GM23338 (cell line): ENCODE data around the gene SIGLEC8. TPM values are rescaled to one million over a fixed set of nuclear protein-coding genes. Genes with fewer than 3 reads are reported as not detected.

Experiments used
- ATAC-seq: fragments of 200-7000 bp; cut with Tn5 transposase; 3 replicates; pipeline ENCODE4 v1.9.1; 2020
- DNase-seq: peaks from one replicate; pipeline ENCODE4 v3.0.0-alpha.2; 2015; ENCODE audit warnings: low spot score
- H2AFZ ChIP-seq: fragments of 200-600 bp; sonication (generic); 2 replicates; pipeline ENCODE4 v1.8.0; 2016; ENCODE audit warnings: antibody characterized with exemption, mild to moderate bottlenecking, moderate library complexity
- H3F3A ChIP-seq: fragments of 200-600 bp; sonication (generic); replicated peaks from 2 replicates; pipeline ENCODE4 v1.8.0; 2017; ENCODE audit warnings: antibody characterized with exemption, mixed run types, low read depth
- H3K27ac ChIP-seq: fragments of 200-600 bp; sonication (generic); 2 replicates; pipeline ENCODE4 v1.6.1; 2016; ENCODE audit warnings: low read depth
- H3K27me3 ChIP-seq: fragments of 200-600 bp; sonication (generic); 2 replicates; pipeline ENCODE4 v1.8.0; 2016; ENCODE audit warnings: mild to moderate bottlenecking, mixed run types, moderate library complexity; ENCODE audit not compliant: insufficient read depth
- H3K36me3 ChIP-seq: fragments of 200-600 bp; sonication (generic); 2 replicates; pipeline ENCODE4 v1.8.0; 2016; ENCODE audit warnings: mild to moderate bottlenecking; ENCODE audit not compliant: insufficient read depth
- H3K4me1 ChIP-seq: fragments of 200-600 bp; sonication (generic); 2 replicates; pipeline ENCODE4 v1.8.0; 2016; ENCODE audit warnings: mild to moderate bottlenecking, moderate library complexity; ENCODE audit not compliant: insufficient read depth
- H3K4me2 ChIP-seq: fragments of 200-600 bp; sonication (generic); 2 replicates; pipeline ENCODE4 v1.7.1; 2017; ENCODE audit warnings: mixed run types
- H3K4me3 ChIP-seq: fragments of 200-600 bp; sonication (generic); 2 replicates; pipeline ENCODE4 v1.6.1; 2016; ENCODE audit warnings: mixed run types
- H3K79me2 ChIP-seq: fragments of 200-600 bp; sonication (generic); replicated peaks from 2 replicates; pipeline ENCODE4 v1.8.0; 2017; ENCODE audit warnings: mild to moderate bottlenecking; ENCODE audit not compliant: insufficient read depth
- H3K9me2 ChIP-seq: fragments of 200-600 bp; sonication (generic); 2 replicates; pipeline ENCODE4 v1.8.0; 2017; ENCODE audit not compliant: insufficient read depth
- H4K20me1 ChIP-seq: fragments of 200-600 bp; sonication (generic); replicated peaks from 2 replicates; pipeline ENCODE4 v1.8.0; 2017; ENCODE audit warnings: mild to moderate bottlenecking; ENCODE audit not compliant: insufficient read depth
- H3K27ac Mint-ChIP-seq: 2 replicates; pipeline ENCODE4 v1.8.0; 2020; ENCODE audit warnings: inconsistent platforms, mild to moderate bottlenecking, moderate library complexity, mixed read lengths
- H3K27me3 Mint-ChIP-seq: 3 replicates; pipeline ENCODE4 v1.8.0; 2022; ENCODE audit warnings: low read depth, mild to moderate bottlenecking, moderate library complexity, mixed read lengths, inconsistent platforms; ENCODE audit not compliant: insufficient read depth, poor library complexity
- H3K36me3 Mint-ChIP-seq: 3 replicates; pipeline ENCODE4 v1.8.0; 2021; ENCODE audit warnings: low read depth, mild to moderate bottlenecking, inconsistent platforms, moderate library complexity, mixed read lengths
- H3K4me1 Mint-ChIP-seq: 3 replicates; pipeline ENCODE4 v1.8.0; 2020; ENCODE audit warnings: mild to moderate bottlenecking, inconsistent platforms, mixed read lengths
- H3K4me3 Mint-ChIP-seq: 3 replicates; pipeline ENCODE4 v1.8.0; 2021; ENCODE audit warnings: moderate library complexity, mild to moderate bottlenecking, inconsistent platforms, mixed read lengths
- H3K9me3 Mint-ChIP-seq: 3 replicates; pipeline ENCODE4 v1.8.0; 2020; ENCODE audit warnings: moderate library complexity, mild to moderate bottlenecking, inconsistent platforms, mixed read lengths
- EZH2phosphoT487 ChIP-seq: fragments of 200-600 bp; sonication (generic); IDR thresholded peaks from one replicate; pipeline ENCODE4 v1.8.1; 2018; ENCODE audit warnings: antibody characterized with exemption; ENCODE audit not compliant: unreplicated experiment
- JUNB ChIP-seq: IDR thresholded peaks from one replicate; pipeline ENCODE4 v1.6.1; 2016; ENCODE audit warnings: antibody characterized with exemption; ENCODE audit not compliant: unreplicated experiment
- ZNF331 ChIP-seq: fragments of 250-450 bp; sonication (Bioruptor Pico); IDR thresholded peaks from 2 replicates; pipeline ENCODE4 v1.5.0; 2020; ENCODE audit warnings: low read depth, mild to moderate bottlenecking, moderate library complexity
- polyA plus RNA-seq: library from polyadenylated mRNA; unstranded; fragments of >200 nt; fragmentation: Nextera tagmentation; extraction: Ambion mirVana; gene quantifications from 2 replicates; pipeline ENCODE4 v1.2.1, GENCODE V29; 2016
- total RNA-seq: library from RNA; depleted of rRNA; stranded (reverse); fragments of >200 nt; shearing (Covaris generic); gene quantifications from 2 replicates; pipeline ENCODE4 v1.2.3, GENCODE V29; 2014
- TF ChIP-seq, protein P1 (sequence below): IDR thresholded peaks from one replicate; pipeline ENCODE4 v1.6.1; 2018; ENCODE audit warnings: antibody characterized with exemption; ENCODE audit not compliant: unreplicated experiment
- TF ChIP-seq, protein P2 (sequence below): IDR thresholded peaks from 2 replicates; pipeline ENCODE4 v1.6.1; 2016; ENCODE audit warnings: antibody characterized with exemption
- TF ChIP-seq, protein P3 (sequence below): fragments of 250-450 bp; sonication (Bioruptor Pico); IDR thresholded peaks from 2 replicates; pipeline ENCODE4 v1.5.0; 2020; ENCODE audit warnings: mild to moderate bottlenecking, moderate library complexity

The SIGLEC8 gene
- total and polyA plus RNA-seq, 2 experiments from 2014 or later = not detected

GRCh38 chr19:51448411-51449016 is 9.7 kb downstream of the SIGLEC8 start:
- peaks cover 8% of the 10 kb centered on the region for H3K27me3 Mint-ChIP-seq
- Histone ChIP-seq H3K27me3 (no peaks in the 10 kb centered on the region), H3K27ac (no peak overlapping the region), H3K4me1 (no peaks in the 10 kb centered on the region), H3F3A (no peaks in the 10 kb centered on the region), H3K36me3 (no peaks in the 10 kb centered on the region), H3K9me2 (no peaks in the 10 kb centered on the region), H2AFZ (no peak overlapping the region), H4K20me1 (no peaks in the 10 kb centered on the region), H3K4me2 (no peak overlapping the region), H3K79me2 (no peaks in the 10 kb centered on the region), H3K4me3 (no peak overlapping the region)
- TF ChIP-seq JUNB = no peak
- TF ChIP-seq, protein P1, sequence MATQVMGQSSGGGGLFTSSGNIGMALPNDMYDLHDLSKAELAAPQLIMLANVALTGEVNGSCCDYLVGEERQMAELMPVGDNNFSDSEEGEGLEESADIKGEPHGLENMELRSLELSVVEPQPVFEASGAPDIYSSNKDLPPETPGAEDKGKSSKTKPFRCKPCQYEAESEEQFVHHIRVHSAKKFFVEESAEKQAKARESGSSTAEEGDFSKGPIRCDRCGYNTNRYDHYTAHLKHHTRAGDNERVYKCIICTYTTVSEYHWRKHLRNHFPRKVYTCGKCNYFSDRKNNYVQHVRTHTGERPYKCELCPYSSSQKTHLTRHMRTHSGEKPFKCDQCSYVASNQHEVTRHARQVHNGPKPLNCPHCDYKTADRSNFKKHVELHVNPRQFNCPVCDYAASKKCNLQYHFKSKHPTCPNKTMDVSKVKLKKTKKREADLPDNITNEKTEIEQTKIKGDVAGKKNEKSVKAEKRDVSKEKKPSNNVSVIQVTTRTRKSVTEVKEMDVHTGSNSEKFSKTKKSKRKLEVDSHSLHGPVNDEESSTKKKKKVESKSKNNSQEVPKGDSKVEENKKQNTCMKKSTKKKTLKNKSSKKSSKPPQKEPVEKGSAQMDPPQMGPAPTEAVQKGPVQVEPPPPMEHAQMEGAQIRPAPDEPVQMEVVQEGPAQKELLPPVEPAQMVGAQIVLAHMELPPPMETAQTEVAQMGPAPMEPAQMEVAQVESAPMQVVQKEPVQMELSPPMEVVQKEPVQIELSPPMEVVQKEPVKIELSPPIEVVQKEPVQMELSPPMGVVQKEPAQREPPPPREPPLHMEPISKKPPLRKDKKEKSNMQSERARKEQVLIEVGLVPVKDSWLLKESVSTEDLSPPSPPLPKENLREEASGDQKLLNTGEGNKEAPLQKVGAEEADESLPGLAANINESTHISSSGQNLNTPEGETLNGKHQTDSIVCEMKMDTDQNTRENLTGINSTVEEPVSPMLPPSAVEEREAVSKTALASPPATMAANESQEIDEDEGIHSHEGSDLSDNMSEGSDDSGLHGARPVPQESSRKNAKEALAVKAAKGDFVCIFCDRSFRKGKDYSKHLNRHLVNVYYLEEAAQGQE = no peak
- TF ChIP-seq EZH2phosphoT487 = no peak
- no peaks in the 10 kb centered on the region for H3K4me1 Mint-ChIP-seq
- no peak overlapping the region for H3K4me3 Mint-ChIP-seq
- ATAC-seq = no peak
- H3K36me3 Mint-ChIP-seq = peaks cover 5% of the 10 kb centered on the region
- no peak overlapping the region for H3K27ac Mint-ChIP-seq
- no peak for DNase-seq
- peaks cover 66% of the 10 kb centered on the region for H3K9me3 Mint-ChIP-seq

- H3K9me3 Mint-ChIP-seq = peaks cover 62% of the 10 kb centered on the region
- H2AFZ ChIP-seq = no peak overlapping the region
- H3K36me3 ChIP-seq = no peaks in the 10 kb centered on the region; the same call in 1 of the 2 replicates
- ATAC-seq = no peak
- no peaks in the 10 kb centered on the region for H3K79me2 ChIP-seq
- H3F3A ChIP-seq = no peaks in the 10 kb centered on the region
- no peak overlapping the region for H3K4me2 ChIP-seq
- no peaks in the 10 kb centered on the region for H3K4me1 Mint-ChIP-seq
- H3K36me3 Mint-ChIP-seq = peaks cover 5% of the 10 kb centered on the region
- H3K27ac Mint-ChIP-seq = no peak overlapping the region
- no peaks in the 10 kb centered on the region for H4K20me1 ChIP-seq
- H3K27ac ChIP-seq = no peak overlapping the region
- no peaks in the 10 kb centered on the region for H3K9me2 ChIP-seq
- H3K27me3 ChIP-seq = no peaks in the 10 kb centered on the region
- H3K4me3 ChIP-seq = no peak overlapping the region
- H3K4me3 Mint-ChIP-seq = no peak overlapping the region
- peaks cover 8% of the 10 kb centered on the region for H3K27me3 Mint-ChIP-seq
- no peak for DNase-seq
- H3K4me1 ChIP-seq = no peaks in the 10 kb centered on the region
- TF ChIP-seq, protein P2, sequence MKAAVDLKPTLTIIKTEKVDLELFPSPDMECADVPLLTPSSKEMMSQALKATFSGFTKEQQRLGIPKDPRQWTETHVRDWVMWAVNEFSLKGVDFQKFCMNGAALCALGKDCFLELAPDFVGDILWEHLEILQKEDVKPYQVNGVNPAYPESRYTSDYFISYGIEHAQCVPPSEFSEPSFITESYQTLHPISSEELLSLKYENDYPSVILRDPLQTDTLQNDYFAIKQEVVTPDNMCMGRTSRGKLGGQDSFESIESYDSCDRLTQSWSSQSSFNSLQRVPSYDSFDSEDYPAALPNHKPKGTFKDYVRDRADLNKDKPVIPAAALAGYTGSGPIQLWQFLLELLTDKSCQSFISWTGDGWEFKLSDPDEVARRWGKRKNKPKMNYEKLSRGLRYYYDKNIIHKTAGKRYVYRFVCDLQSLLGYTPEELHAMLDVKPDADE = no peak
- TF ChIP-seq, protein P1 = no peak
- no peak for TF ChIP-seq ZNF331
- TF ChIP-seq, protein P3, sequence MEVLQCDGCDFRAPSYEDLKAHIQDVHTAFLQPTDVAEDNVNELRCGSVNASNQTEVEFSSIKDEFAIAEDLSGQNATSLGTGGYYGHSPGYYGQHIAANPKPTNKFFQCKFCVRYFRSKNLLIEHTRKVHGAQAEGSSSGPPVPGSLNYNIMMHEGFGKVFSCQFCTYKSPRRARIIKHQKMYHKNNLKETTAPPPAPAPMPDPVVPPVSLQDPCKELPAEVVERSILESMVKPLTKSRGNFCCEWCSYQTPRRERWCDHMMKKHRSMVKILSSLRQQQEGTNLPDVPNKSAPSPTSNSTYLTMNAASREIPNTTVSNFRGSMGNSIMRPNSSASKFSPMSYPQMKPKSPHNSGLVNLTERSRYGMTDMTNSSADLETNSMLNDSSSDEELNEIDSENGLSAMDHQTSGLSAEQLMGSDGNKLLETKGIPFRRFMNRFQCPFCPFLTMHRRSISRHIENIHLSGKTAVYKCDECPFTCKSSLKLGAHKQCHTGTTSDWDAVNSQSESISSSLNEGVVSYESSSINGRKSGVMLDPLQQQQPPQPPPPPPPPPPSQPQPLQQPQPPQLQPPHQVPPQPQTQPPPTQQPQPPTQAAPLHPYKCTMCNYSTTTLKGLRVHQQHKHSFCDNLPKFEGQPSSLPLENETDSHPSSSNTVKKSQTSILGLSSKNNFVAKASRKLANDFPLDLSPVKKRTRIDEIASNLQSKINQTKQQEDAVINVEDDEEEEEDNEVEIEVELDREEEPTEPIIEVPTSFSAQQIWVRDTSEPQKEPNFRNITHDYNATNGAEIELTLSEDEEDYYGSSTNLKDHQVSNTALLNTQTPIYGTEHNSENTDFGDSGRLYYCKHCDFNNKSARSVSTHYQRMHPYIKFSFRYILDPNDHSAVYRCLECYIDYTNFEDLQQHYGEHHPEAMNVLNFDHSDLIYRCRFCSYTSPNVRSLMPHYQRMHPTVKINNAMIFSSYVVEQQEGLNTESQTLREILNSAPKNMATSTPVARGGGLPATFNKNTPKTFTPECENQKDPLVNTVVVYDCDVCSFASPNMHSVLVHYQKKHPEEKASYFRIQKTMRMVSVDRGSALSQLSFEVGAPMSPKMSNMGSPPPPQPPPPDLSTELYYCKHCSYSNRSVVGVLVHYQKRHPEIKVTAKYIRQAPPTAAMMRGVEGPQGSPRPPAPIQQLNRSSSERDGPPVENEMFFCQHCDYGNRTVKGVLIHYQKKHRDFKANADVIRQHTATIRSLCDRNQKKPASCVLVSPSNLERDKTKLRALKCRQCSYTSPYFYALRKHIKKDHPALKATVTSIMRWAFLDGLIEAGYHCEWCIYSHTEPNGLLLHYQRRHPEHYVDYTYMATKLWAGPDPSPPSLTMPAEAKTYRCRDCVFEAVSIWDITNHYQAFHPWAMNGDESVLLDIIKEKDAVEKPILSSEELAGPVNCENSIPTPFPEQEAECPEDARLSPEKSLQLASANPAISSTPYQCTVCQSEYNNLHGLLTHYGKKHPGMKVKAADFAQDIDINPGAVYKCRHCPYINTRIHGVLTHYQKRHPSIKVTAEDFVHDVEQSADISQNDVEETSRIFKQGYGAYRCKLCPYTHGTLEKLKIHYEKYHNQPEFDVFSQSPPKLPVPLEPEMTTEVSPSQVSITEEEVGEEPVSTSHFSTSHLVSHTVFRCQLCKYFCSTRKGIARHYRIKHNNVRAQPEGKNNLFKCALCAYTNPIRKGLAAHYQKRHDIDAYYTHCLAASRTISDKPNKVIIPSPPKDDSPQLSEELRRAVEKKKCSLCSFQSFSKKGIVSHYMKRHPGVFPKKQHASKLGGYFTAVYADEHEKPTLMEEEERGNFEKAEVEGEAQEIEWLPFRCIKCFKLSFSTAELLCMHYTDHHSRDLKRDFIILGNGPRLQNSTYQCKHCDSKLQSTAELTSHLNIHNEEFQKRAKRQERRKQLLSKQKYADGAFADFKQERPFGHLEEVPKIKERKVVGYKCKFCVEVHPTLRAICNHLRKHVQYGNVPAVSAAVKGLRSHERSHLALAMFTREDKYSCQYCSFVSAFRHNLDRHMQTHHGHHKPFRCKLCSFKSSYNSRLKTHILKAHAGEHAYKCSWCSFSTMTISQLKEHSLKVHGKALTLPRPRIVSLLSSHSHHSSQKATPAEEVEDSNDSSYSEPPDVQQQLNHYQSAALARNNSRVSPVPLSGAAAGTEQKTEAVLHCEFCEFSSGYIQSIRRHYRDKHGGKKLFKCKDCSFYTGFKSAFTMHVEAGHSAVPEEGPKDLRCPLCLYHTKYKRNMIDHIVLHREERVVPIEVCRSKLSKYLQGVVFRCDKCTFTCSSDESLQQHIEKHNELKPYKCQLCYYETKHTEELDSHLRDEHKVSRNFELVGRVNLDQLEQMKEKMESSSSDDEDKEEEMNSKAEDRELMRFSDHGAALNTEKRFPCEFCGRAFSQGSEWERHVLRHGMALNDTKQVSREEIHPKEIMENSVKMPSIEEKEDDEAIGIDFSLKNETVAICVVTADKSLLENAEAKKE (CRISPR knock-in tag) = no peak
Observed at GRCh38 chr19:51448011-51448410, 10.2 kb downstream of the SIGLEC8 start.
